HG02885 (cell line): ENCODE results near the gene NANOS1.
"Not testable (repeated sequence)": the region's sequence is repeated elsewhere in the genome, so short reads cannot be mapped to it uniquely, and the experiment has no call there.

Experiments used
- ATAC-seq: cut with Tn5 transposase; IDR thresholded peaks from one replicate; pipeline ENCODE4 v1.9.1; 2021; ENCODE audit warnings: mild to moderate bottlenecking; ENCODE audit not compliant: unreplicated experiment, poor library complexity

Gene NANOS1

GRCh38 chr10:119006451-119007210 lies 22.9 kb upstream of the NANOS1 start:
- ATAC-seq: no peak

- no peak for ATAC-seq
These were observed 22.3 kb upstream of the NANOS1 start for GRCh38 chr10:119007211-119007574.

- no peak for ATAC-seq
These were observed 8.9 kb upstream of the NANOS1 start for GRCh38 chr10:119020627-119020946.

DNA sequence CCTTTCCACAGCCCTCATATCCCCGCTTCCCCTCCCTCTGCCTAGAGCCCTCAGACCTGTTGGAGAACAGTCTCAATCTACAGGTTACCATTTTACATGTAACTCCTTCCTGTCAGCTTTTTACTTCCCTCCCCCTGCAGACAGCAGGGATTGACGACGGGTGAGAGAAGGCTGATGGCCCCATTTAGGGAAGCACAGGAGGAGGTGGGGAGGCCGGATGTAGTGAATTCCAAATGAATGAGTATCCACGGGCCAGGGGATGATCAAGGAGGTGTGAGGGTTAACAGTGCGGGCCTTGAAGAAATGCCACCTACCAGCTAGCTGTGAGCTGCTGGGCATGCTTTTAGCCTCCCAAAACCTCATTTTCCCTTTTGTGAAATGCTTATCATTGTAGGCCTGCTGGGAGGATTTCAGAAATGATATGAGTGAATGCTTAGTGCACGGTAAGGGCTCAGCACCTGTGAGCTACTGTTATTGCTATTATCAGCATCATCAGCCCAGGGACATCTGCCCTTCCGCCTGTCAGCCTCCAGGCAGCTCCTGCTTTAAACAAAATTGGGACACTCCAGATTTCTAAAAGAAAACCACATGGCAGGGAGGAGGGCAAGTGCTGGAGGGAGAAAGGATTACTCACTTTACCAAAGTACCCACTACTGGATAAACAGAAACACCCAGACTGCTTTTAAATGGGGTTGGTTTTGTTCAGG lies 6.5 kb upstream of the NANOS1 start:
- no peak for ATAC-seq

DNA sequence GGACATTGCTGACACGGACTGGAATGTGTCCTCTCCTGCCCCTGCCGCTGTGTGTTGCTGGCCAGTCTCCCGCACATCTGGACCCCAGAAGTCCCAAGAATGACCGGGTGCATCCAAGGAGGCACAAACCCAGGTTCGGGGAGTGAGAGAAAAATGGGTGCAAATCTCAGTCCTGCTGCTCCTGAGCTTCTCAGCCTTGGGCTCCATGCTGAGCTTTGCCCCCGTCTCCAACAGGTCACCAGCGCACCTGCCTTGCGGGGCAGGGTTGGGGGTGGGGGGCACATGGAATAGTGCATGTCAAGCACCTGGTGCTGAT lies 6.0 kb upstream of the NANOS1 start:
- ATAC-seq: no peak

DNA sequence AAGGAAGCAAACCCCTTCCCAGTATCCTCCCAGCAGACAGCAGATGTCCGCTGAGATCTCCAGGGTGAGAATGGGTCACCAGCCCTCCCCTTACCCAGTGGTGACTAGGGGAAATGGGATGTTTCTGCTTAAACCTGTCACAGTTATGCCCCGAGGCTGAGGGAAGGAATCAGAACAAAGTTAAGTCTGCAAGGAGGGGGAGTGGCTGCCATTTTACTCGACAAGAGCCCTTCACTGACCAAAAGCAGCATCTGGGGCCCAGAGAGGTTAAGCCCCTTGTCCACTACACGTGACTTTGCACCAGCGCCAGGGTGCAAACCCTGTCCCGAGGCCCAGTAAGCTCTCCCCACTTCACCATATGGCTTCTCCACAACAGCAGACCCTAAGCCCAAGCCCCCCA lies 4.6 kb upstream of the NANOS1 start:
- ATAC-seq: no peak

GRCh38 chr10:119025336-119025735 lies 4.2 kb upstream of the NANOS1 start:
- no peak for ATAC-seq

- no peak for ATAC-seq
These were observed 3.7 kb upstream of the NANOS1 start for GRCh38 chr10:119025776-119026175.

DNA sequence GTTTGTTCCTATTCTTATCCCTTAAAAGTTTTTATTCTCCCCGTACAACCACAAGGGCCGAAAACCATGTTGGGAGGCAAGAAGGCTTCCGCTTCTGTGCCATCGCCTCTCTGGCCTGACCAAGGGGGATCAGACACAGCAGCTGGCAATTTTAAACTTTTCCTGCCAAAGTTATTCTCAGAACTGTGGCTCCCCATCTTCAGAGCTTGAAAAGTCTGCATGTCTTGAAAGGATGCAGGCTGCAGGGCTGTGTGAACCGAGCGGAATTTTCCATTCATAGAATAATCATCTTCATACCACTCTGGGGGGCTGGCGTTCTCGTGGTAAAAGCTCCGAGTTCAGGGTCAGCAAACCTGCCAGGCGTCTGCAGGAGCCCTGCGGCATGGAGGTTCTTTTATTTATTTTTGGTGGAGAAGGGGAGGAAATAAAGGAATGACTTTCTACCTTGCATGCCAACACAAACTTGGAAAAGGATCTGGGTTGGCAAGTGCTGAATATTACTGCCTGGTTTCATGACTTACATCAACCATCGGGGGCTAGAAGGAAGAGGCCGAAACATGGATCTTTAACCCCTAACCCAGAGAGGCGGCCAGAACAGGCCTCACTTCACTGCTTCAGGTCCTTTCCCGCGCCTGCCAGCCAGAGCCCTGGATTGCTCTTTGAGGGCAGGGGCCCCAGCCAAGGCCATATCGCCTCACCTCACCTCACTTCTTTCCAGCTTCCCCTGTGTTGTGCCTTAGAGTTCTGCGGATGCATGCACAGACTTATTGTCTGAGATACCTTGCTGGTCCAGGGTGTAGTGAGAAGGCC lies 3.0 kb upstream of the NANOS1 start:
- no peak for ATAC-seq

GRCh38 chr10:119028445-119028899 lies 1.0 kb upstream of the NANOS1 start:
- not testable (repeated sequence) for ATAC-seq

DNA sequence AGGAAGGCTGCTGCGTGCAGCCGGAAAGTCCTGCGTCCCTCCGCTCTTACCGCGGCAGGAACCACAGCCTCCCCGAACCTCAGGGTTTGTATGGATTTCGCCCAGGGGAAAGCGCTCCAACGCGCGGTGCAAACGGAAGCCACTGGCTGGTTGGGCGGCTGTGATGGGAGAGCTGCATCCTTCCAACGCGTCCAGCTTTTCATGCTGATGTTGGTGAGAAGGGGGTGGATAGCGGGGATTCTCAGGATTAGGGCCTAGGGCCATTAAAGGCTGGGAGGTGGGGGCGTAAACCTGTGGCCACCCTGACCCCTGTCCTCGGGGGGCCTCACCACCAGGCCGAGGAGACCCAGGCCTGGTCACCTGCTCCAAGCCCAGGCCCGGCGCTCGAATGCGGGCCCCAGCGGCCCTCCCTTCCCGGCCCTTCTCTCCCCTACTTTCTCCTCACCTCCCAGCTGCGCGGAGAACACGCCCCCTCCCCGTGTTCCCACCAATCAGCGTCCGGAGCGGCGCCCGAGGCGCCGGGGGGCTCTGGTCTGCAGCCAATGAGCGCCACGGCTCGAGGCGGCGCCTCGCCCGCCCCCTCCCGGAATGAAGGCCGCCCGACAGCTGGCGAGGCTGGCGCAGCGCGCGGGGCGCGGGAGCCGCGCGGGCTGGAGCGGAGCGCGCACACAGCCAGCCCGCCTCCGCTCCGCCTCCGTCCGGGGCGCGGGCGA lies 458 bp upstream of the NANOS1 start:
- ATAC-seq: peak; percentile 68

DNA sequence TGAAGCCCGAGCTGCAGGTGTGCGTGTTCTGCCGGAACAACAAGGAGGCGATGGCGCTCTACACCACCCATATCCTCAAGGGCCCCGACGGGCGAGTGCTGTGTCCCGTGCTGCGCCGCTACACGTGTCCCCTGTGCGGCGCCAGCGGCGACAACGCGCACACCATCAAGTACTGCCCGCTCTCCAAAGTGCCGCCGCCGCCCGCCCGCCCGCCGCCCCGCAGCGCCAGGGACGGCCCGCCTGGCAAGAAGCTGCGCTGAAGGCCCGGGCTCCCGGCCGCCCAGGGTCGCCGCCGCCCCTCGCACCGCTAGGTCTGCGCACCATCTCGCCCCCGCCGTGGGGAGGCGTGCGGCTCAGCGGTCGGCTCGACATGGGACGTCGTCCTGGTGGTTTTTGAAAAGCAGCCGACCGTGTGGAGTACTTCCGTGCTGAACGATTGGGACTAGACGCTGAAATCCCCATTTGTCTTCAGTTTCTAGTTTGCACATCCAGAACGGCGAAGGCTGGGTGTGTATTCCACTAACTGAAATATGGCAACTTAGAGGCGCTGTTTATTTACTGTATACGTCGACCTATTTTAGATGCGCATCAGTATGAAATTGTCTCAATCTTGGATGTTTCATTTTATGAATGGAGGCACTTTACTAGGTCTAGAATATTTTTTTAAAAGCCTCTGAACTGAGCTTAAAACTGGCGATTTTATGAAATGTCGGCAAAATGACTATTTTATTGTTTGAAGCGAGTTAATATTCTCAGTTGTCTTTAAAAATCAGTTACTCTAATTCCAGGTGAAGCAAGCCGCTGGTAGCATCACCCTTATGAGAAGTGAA lies 1.1 kb downstream of the NANOS1 start:
- ATAC-seq: peak; percentile 51

DNA sequence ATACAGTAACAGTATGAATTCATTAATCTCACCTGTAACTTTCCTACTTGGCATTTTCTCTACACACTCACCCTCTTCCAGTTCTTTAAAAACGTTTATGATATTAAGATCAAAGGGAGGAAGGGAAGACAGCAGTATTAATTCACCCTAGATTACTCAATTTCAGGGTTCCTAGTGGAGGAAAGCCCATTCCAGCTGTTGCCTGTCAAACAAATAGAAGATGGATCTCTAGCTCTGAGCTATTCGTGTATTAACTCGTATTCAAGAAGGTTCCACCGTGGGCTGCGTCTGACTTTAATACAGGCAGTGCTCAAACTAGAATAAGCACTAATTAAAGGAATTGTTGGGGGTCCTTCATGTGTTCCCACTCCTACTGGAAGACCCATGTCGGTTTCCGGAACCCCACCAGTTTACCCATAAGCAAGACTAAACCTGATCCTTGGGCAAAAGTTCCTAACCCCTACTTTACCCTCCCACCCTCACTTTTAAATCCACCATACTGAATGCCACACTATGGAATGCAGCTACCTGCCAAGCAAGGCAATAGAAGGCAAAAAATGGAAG lies 2.1 kb downstream of the NANOS1 start:
- ATAC-seq: no peak

GRCh38 chr10:119039161-119039560 lies 9.6 kb downstream of the NANOS1 start:
- no peak for ATAC-seq

DNA sequence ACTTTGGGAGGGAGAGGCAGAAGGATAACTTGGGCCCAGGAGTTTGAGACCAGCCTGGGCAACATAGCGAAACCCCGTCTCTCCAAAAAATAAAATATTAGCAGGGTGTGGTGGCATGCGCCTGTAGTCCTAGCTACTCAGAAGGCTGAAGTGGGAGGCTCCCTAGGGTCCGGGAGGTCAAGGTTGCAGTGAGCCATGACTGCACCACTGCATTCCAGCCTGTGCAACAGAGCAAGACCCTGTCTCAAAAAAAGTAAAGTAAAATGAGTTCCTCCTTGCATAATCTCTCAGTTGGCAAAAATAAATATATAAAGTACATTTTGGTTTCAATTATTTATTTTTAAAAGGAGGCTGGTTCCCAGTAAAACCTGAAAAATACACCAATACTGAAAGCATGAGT lies 11.8 kb downstream of the NANOS1 start:
- no peak for ATAC-seq

- ATAC-seq: no peak
These were observed 12.7 kb downstream of the NANOS1 start for GRCh38 chr10:119042169-119042568.

DNA sequence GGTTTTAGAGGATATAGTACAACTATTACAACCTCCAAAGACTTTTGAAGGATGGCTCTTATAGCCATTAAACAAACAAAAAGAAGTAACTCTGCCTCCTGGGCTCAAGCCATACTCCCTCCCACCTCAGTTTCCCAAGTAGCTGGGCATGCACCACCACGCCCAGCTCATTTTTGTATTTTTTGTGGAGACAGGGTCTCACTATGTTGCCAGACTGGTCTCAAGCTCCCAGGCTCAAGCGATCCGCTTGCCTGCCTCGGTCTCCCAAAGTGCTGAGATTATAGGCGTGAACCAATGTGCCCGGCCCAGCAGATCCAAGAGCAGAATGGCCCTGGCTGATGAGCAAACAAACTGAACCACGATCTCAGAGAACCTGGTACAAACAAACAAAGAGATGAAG lies 16.0 kb downstream of the NANOS1 start:
- no peak for ATAC-seq

- ATAC-seq: no peak
These were observed 19.8 kb downstream of the NANOS1 start for GRCh38 chr10:119049361-119049760.

- ATAC-seq: no peak
These were observed 20.3 kb downstream of the NANOS1 start for GRCh38 chr10:119049777-119050176.

GRCh38 chr10:119051775-119052174 lies 22.3 kb downstream of the NANOS1 start:
- ATAC-seq: no peak
